H1 (cell line): ENCODE results near the gene PCDHAC1. TPM values are rescaled to one million over a fixed set of nuclear protein-coding genes. Genes with fewer than 3 reads are reported as not detected.

Source experiments
- CHD2 ChIP-seq: IDR thresholded peaks from 2 replicates; pipeline ENCODE4 v1.6.1; 2012; ENCODE audit warnings: low read length, improper control_type of control experiment
- E2F6 ChIP-seq: IDR thresholded peaks from 2 replicates; pipeline ENCODE4 v1.6.1; 2012; ENCODE audit warnings: inconsistent platforms
- SAP30 ChIP-seq: fragments of 300-600 bp; sonication (generic); IDR thresholded peaks from 2 replicates; pipeline ENCODE4 v1.7.1; 2012; ENCODE audit warnings: low read length, moderate library complexity, mild to moderate bottlenecking, inconsistent platforms; ENCODE audit not compliant: insufficient read depth, insufficient replicate concordance
- polyA plus RNA-seq, 7 experiments: library from polyadenylated mRNA; depleted of rRNA in 3 of 7; stranded (reverse) in 5 of 7; unstranded in 2 of 7; fragments of >200 nt in 5 of 7; fragments of 200-250 nt in 2 of 7; gene quantifications; 1 replicate in 5 of 7; 2 replicates in 1 of 7; 4 replicates in 1 of 7; pipeline versions ENCODE4 v1.2.1 to v1.2.3, GENCODE V29; 2011 to 2013; ENCODE audit warnings: missing spikeins in 2 of 7, mixed read lengths in 2 of 7
- total RNA-seq: library from RNA; stranded (reverse); fragmentation: NEBNext Ultra II Directional; extraction: Animal tissue kit (Norgen Biotek cat#: 25700); gene quantifications from 2 replicates; pipeline ENCODE4 v1.2.1, GENCODE V29; 2021
- TF ChIP-seq, protein P1 (sequence below): IDR thresholded peaks from 2 replicates; pipeline ENCODE4 v1.6.1; 2011; ENCODE audit warnings: low read length, improper control_type of control experiment
- TF ChIP-seq, protein P2 (sequence below): IDR thresholded peaks from 2 replicates; pipeline ENCODE4 v1.6.1; 2012; ENCODE audit warnings: inconsistent platforms

The PCDHAC1 gene
- total and polyA plus RNA-seq, 2 of the 8 experiments (the other 6 are each of a cell fraction or from before 2014, with no cell fraction given): 2.2 to 4.5 TPM

DNA sequence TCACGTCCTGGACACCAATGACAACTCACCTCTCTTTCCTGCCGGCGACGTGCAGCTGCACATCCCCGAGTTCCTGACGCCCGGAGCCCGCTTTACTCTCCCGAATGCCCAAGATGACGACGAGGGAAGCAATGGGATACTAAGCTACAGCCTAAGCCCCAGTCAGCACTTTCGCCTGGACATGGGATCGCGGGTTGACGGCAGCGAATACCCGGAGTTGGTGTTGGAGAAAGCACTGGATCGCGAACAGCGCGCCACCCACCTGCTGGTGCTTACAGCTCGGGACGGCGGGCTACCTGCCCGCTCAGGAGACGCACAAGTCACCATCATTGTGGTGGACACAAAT lies 1.1 kb downstream of the PCDHAC1 start (continued):
- TF ChIP-seq, protein P1, sequence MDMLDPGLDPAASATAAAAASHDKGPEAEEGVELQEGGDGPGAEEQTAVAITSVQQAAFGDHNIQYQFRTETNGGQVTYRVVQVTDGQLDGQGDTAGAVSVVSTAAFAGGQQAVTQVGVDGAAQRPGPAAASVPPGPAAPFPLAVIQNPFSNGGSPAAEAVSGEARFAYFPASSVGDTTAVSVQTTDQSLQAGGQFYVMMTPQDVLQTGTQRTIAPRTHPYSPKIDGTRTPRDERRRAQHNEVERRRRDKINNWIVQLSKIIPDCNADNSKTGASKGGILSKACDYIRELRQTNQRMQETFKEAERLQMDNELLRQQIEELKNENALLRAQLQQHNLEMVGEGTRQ: 0 out of 2 replicates have a peak, but pooled peaks have one; percentile 9
- TF ChIP-seq SAP30 (peak; percentile 74), E2F6 (0 out of 2 replicates have a peak, but pooled peaks have one; percentile 21), CHD2 (no peak)
- TF ChIP-seq, protein P2, sequence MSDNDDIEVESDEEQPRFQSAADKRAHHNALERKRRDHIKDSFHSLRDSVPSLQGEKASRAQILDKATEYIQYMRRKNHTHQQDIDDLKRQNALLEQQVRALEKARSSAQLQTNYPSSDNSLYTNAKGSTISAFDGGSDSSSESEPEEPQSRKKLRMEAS: peak; percentile 36; the same call in 1 of the 2 replicates
- TF ChIP-seq, all 59 proteins: peak for 9
